ENCODE measurements around the gene FOSB. TPM values are rescaled to one million over a fixed set of nuclear protein-coding genes. Genes with fewer than 3 reads are reported as not detected.
A peak's percentile ranks its signal among the peaks of the same experiment; 100 is the strongest.

FOSB gene
- polyA plus RNA-seq, 1 donor from 2014 or later, result 2.1 TPM

- Histone ChIP-seq H3K9ac (ENCODE audit: low read length) (peak overlapping the region; percentile 62), H2AFZ (ENCODE audit: low read depth, low read length) (no peak overlapping the region), H3K27ac (ENCODE audit: low read length) (no peak overlapping the region)
Measured at GRCh38 chr19:45439190-45439568, 28.6 kb upstream of the FOSB start.

GRCh38 chr19:45439569-45440258 is 28.1 kb upstream of the FOSB start:
- Histone ChIP-seq H3K4me2 (ENCODE audit: low read length) (no peak overlapping the region), H2AFZ (ENCODE audit: low read depth, low read length) (peak overlapping the region; percentile 21), H3K27ac (ENCODE audit: low read length) (no peak overlapping the region), H3K4me3 (ENCODE audit: low read length) (peak overlapping the region; percentile 69), H3K9ac (ENCODE audit: low read length) (peak overlapping the region; percentile 62), H3K27me3 (ENCODE audit: insufficient read depth, low read depth, low read length) (no peaks in the 10 kb centered on the region), H3K9me2 (ENCODE audit: insufficient read depth, low read length) (no peaks in the 10 kb centered on the region), H4K20me1 (ENCODE audit: insufficient read depth) (no peaks in the 10 kb centered on the region), H3K79me2 (replicated peaks; ENCODE audit: insufficient read depth, low read length) (no peaks in the 10 kb centered on the region), H3K36me3 (ENCODE audit: insufficient read depth, low read length) (no peaks in the 10 kb centered on the region), H3F3A (ENCODE audit: insufficient read depth, low read length, poor library complexity, severe bottlenecking) (no peaks in the 10 kb centered on the region), H3K9me3 (ENCODE audit: low read length) (no peaks in the 10 kb centered on the region)
- no peak for TF ChIP-seq EZH2 (IDR thresholded peaks at IDR 0.05; ENCODE audit: borderline replicate concordance, insufficient read depth, low read length, poor library complexity, severe bottlenecking)
- TF ChIP-seq EP300 (conservative IDR thresholded peaks at IDR 0.05; ENCODE audit: poor library complexity, severe bottlenecking), result peak; percentile 28
- TF ChIP-seq POLR2AphosphoS5 (IDR thresholded peaks at IDR 0.05), result no peak
- TF ChIP-seq SMC3 (conservative IDR thresholded peaks at IDR 0.05; ENCODE audit: poor library complexity), result peak; percentile 97
- TF ChIP-seq RAD21 (conservative IDR thresholded peaks at IDR 0.05), result peak; percentile 92
- TF ChIP-seq CTCF (IDR thresholded peaks at IDR 0.05; ENCODE audit: poor library complexity, severe bottlenecking), result peak; percentile 99

More at GRCh38 chr19:45439190-45439568, 28.6 kb upstream of the FOSB start:
- Histone ChIP-seq H3K36me3 (ENCODE audit: insufficient read depth, low read length) (no peaks in the 10 kb centered on the region), H4K20me1 (ENCODE audit: insufficient read depth) (no peaks in the 10 kb centered on the region), H3K4me2 (ENCODE audit: low read length) (no peak overlapping the region), H3K4me3 (ENCODE audit: low read length) (peak overlapping the region; percentile 69), H3K27me3 (ENCODE audit: insufficient read depth, low read depth, low read length) (no peaks in the 10 kb centered on the region), H3K9me2 (ENCODE audit: insufficient read depth, low read length) (no peaks in the 10 kb centered on the region), H3F3A (ENCODE audit: insufficient read depth, low read length, poor library complexity, severe bottlenecking) (no peaks in the 10 kb centered on the region), H3K9me3 (ENCODE audit: low read length) (no peaks in the 10 kb centered on the region), H3K79me2 (replicated peaks; ENCODE audit: insufficient read depth, low read length) (no peaks in the 10 kb centered on the region)
- TF ChIP-seq MXI1 (conservative IDR thresholded peaks at IDR 0.05; ENCODE audit: poor library complexity, severe bottlenecking) (no peak), EZH2 (IDR thresholded peaks at IDR 0.05; ENCODE audit: borderline replicate concordance, insufficient read depth, low read length, poor library complexity, severe bottlenecking) (no peak), CTCF (IDR thresholded peaks at IDR 0.05; ENCODE audit: poor library complexity, severe bottlenecking) (no peak), EP300 (conservative IDR thresholded peaks at IDR 0.05; ENCODE audit: poor library complexity, severe bottlenecking) (no peak), TAF1 (IDR thresholded peaks at IDR 0.05; ENCODE audit: low read depth) (no peak), REST (IDR thresholded peaks at IDR 0.05; ENCODE audit: borderline replicate concordance) (no peak)
